ENCODE results near the gene RPH3AL.

RPH3AL gene

DNA sequence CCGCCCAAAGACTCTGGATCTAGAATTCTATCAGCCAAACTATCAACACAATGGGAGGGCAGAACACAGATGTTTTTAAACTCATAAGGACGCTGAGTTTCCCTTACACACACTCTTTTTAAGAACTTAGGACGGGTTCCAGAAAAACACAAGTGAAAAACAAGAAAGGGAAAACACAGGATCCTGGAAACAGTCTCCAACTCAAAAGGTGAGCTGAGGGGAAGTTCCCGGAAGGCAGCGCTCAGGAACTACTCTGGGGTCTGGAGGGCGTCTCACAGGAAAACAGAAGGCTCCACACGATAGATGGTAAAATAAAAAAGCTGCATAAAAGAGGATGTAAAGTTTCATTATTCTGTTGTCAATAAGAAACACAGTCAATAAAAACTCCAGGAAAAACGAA lies 91.0 kb downstream of the RPH3AL start:
- H3K4me3 ChIP-seq (ENCODE audit: low read depth, low read length), result no peak overlapping the region
- TF ChIP-seq, protein P1, sequence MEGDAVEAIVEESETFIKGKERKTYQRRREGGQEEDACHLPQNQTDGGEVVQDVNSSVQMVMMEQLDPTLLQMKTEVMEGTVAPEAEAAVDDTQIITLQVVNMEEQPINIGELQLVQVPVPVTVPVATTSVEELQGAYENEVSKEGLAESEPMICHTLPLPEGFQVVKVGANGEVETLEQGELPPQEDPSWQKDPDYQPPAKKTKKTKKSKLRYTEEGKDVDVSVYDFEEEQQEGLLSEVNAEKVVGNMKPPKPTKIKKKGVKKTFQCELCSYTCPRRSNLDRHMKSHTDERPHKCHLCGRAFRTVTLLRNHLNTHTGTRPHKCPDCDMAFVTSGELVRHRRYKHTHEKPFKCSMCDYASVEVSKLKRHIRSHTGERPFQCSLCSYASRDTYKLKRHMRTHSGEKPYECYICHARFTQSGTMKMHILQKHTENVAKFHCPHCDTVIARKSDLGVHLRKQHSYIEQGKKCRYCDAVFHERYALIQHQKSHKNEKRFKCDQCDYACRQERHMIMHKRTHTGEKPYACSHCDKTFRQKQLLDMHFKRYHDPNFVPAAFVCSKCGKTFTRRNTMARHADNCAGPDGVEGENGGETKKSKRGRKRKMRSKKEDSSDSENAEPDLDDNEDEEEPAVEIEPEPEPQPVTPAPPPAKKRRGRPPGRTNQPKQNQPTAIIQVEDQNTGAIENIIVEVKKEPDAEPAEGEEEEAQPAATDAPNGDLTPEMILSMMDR (IDR thresholded peaks at IDR 0.05; ENCODE audit: control insufficient read depth, extremely low read depth, insufficient read depth), result no peak
- no peak for DNase-seq (ENCODE audit: low read depth)

DNA sequence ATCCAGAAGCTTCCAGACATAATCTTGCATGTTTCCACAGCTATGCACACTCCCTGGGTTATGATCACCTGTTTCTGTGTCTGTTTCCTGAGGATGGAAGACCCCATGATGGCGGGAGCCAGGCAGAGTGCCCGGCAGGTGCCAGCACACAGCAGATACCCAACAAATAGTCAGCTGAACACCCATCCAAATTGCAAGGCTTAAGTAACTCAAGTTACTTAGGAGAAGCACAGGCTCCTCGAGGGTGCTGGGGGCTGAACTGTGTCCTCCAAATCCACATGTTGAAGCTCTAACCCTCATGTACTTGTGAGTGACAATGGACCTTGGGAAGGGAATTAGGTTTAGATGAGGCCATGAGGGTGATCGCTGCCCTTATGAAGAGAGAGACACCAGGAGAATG lies 91.7 kb downstream of the RPH3AL start:
- no peak overlapping the region for H3K4me3 ChIP-seq (ENCODE audit: low read depth, low read length)
- TF ChIP-seq, protein P1 (IDR thresholded peaks at IDR 0.05; ENCODE audit: control insufficient read depth, extremely low read depth, insufficient read depth), result no peak
- no peak for DNase-seq (ENCODE audit: low read depth)

DNA sequence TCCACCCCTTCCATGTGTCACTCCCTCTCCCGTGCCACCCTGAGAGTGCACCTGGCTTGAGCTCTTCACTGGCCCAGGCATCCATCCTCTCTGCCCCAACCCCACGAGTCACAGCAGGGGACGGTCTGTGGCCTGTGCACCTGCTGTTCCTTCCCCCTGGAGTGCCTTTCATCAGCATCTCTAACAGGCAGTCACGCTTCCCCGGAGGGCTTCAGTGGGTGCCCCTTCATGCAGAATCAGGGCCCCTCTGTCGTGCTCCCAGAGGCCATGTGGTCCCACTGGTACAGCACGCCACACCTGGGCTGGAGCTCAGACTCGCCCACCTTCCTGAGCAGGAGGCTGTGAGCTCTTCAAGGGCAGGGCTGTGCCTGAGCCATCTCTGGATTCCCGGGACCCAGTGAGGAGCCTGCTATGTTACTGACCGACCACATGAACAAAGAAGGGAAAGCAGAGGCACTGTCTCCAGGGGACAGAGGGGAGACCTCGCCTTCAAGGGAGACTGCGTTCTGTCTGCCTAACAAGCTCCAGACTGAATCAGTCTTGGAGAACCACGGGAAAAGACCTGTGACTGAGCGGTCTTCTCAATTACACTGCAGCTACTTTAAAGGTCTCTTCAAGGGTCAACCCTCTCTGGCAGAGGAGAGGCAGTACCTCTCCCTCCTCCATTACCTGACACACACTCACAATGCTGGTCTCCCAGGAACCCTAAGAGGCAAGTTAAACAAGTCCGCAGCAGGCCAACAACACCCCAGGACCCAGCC lies 92.4 kb downstream of the RPH3AL start:
- TF ChIP-seq, protein P1 (IDR thresholded peaks at IDR 0.05; ENCODE audit: control insufficient read depth, extremely low read depth, insufficient read depth), result no peak
- no peak overlapping the region for H3K4me3 ChIP-seq (ENCODE audit: low read depth, low read length)
- no peak for DNase-seq (ENCODE audit: low read depth)

DNA sequence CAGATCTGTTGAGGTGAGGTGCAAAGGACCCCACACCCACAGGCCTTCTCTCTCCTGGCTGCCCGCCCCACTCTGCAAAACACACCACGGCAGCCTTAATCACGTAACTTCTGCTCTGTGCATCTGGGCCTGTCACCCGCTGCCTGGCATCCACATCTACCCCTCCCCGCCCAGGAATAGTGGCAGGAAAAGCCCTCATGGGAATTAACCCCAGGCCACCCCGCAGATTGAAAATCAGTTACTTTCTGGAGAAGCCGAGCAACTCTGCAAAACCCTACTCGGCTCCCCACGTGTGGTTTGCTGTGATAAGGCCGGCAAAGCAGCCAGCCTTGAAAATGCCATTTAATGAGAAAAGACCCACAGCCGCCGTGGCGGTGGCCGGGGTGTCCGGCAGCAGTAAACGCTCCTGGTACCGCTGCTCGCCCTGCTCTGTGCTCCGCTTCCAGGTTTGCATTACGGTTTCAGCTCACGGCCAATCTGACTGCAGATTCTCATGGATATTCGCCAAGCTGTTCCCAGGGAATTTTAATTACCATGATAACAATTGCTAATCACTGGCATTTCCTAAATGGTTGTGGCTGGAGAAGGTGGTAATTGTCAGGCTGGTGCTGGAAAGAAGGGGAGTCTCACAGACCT lies 93.1 kb downstream of the RPH3AL start:
- no peak overlapping the region for H3K4me3 ChIP-seq (ENCODE audit: low read depth, low read length)
- TF ChIP-seq, protein P1 (IDR thresholded peaks at IDR 0.05; ENCODE audit: control insufficient read depth, extremely low read depth, insufficient read depth), result no peak
- DNase-seq (ENCODE audit: low read depth), result no peak

DNA sequence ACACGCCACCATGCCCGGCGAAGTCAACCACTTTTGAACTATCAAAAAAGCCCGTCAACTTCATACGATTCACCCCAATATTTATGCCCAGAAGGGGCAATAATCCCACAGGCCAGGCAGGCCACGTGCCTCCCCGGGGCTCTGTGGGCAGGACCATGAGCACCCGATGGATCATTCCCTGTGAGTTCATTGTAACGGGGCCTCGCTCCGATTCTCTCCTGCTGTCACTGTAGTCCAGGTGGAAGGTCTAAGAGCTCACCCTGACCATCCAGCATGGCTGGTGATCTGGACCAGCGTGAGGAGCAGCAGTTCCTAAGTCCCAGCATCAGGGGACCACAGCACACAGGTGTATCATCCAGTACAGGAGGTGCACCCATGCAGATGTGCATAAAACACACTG lies 93.7 kb downstream of the RPH3AL start:
- no peak for DNase-seq (ENCODE audit: low read depth)
- H3K4me3 ChIP-seq (ENCODE audit: low read depth, low read length), result no peak overlapping the region

DNA sequence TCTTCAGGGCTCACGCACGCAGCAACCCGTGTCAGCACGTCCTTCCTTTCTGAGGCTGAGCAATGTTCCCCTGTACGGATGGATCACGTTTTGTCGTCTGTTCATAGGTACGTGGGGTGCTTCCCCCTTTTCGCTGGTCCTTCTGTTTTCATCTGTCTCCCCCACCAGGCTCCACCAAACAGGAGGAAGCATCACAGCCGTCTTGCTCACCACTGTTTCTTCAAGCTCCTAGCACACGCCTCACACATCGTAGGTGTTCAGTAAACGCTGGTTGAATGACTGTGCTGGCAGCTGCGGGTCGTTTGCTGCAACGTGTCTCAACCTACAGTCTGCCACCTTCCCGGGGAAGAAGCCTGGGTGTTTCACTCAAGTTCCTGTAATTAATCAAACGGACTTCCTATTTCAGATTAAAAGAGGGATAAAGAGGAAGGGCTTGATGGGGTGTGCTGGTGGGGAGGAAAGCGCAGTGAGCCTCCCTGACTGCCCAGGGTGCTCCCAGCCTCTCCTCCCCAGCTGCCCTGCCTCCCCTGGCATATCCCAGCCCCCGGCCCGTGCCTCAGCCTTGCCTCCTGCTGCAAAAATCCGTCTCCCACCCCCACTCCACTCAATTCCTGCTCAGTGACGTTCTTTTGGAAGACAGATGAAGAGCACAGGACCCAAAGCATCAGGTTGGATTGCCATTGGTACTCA lies 94.4 kb downstream of the RPH3AL start:
- DNase-seq (ENCODE audit: low read depth), result no peak
- H3K4me3 ChIP-seq (ENCODE audit: low read depth, low read length), result no peak overlapping the region
- TF ChIP-seq, protein P1 (IDR thresholded peaks at IDR 0.05; ENCODE audit: control insufficient read depth, extremely low read depth, insufficient read depth), result no peak

More for the DNA sequence above, 93.7 kb downstream of the RPH3AL start:
- TF ChIP-seq, protein P1 (IDR thresholded peaks at IDR 0.05; ENCODE audit: control insufficient read depth, extremely low read depth, insufficient read depth), result no peak
